GM21447 (cell line): Measurements from ENCODE around the gene LIN28A.

Experiments used
- ATAC-seq: cut with Tn5 transposase; IDR thresholded peaks from one replicate; pipeline ENCODE4 v1.9.1; 2021; ENCODE audit not compliant: unreplicated experiment

LIN28A gene

DNA sequence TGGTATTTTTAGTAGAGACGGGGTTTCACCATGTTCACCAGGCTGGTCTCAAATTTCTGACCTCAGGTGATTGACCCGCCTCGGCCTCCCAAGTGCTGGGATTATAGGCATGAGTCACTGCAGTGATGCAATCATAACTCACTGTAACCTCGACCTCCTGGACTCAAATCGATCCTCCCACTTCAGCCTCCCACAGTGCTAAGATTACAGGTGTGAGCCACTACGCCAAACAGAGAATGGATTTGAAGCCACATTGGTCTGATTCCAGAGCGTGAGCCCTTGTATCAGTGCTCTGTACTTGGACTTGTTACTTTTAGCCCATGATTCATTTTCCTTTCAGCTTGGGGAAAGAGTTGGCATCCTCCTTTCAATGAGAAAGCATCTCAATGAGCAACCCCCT is 23.2 kb upstream of the LIN28A start:
- ATAC-seq = no peak

DNA sequence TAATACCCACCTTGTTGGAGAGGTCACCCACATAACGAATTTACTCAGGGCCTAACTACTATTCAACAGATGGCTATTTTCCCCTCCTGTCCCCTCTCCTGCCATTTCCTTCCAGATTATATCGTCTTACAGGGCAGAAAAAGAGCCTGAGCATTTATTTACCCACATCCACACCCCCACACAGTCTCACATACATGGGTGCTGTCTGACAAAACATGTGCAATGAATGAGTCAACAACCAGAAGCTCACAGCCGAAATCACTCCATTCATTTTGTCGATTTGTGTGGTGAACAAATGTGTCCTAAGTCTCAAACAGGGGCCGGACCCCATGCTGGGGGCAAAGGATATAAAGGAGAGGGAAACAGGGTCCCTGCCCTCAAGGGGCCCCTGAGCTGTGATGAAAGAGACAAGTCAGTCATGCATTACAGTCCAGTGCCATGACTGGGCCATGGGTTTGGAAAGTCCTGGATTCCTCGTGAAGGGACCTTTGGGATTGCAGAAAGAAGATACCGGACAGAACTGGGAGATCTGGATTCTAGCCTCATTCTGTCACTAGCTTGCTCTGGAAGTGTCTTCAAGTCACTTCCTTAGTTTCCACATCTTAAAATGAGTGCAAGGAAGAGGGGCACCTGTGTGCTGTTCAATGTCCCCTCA is 21.7 kb upstream of the LIN28A start:
- no peak for ATAC-seq

DNA sequence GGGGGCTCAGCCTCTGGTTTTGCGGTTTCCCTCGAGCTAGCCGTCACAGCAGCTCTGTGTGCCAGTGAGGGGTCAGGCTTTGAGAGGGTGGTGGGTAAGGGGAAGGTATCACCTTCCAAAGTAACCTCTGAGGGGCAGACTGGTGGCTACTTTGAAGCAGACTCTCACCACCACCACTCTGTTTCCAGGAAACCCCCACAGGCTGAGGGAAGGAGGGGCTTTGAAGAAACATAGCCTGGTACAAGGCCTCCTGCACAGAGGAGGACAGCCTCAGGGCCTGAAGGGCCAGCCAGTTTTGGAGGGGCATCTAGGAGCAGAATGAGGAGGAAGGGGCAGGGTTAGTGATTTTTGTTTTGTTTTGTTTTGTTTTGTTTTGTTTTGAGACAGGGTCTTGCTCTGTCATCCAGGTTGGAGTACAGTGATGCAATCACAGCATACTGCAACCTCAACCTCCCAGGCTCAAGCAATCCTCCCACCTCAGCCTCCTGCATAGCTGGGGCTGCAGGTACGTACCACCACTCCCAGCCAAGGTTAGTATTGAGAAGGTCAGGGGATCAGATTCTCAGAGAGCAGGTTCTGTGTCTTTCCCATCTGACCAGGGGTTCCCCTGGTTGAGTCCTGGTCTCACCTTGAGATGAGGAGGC is 20.9 kb upstream of the LIN28A start:
- no peak for ATAC-seq

DNA sequence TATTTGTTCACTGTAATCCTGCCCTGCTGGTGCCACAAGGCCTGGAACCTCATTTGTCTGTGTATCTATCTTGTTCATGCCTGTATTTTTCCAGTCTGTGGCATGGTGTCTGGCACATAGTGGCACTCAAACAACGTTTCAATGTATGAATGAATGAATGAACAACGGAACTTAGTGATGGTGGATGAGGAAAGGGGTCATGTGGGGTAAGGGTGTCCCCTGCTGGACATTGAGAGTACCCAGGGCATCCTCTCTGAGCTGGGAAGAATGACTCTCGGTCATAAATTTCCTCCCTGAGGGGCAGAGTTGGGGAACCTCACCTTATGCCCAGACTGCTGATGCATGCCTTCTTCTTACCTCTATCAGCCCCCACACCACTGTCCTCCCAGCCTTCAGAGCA is 19.2 kb upstream of the LIN28A start:
- no peak for ATAC-seq

DNA sequence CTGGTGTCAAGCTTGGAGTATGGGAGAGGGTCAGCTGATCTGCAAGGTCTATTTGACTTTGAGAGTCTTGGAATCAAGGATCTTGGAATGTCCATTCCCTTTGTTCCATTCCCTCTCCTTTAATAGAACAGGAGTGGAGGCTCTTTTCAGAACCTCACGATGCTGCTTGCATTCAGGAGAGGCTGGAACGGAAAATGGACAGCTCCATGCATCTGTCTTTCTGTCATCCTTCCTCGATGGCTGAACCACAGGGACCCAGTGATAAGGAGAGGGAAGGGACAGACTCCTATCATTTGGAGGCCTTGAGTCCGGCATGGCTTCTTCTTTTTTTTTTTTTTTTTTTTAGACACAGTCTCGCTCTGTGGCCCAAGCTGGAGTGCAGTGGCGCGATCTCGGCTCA is 14.9 kb upstream of the LIN28A start:
- no peak for ATAC-seq

DNA sequence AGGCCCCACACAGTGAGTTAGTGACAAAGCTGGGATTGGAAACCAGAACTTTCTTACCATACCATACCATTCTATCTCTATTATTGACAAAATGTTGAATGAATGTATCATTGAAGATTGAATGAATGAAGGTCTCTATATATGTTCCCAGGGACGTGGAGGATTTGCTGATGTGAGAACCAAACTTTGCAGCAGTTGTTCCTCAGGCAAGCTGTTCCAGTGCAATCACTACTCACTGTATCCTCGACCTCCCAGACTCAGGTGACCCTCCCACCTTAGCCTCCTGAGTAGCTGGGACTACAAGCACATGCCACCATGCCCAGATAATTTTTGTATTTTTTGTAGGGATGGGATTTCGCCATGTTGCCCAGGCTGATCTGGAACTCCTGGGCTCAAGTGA is 11.6 kb upstream of the LIN28A start:
- no peak for ATAC-seq

DNA sequence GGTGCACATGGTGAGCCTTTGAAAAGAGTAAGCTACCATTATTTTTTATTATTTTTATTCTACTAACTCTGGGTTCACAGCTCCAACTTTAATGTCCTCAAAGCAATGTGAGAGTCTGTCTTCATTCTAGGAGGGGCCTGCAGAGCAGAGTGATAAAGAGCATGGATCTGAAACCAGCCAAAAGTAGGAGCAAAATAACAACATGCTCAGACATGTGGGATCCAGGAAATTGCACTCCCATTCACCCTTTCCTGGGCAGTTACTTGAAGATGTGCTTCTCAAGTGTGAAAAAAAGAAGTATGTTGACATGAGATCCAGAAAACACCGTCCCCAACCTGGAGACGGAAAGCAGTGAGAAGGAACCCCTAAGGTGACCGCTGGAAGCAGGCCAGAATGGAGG is 8.7 kb upstream of the LIN28A start:
- no peak for ATAC-seq

DNA sequence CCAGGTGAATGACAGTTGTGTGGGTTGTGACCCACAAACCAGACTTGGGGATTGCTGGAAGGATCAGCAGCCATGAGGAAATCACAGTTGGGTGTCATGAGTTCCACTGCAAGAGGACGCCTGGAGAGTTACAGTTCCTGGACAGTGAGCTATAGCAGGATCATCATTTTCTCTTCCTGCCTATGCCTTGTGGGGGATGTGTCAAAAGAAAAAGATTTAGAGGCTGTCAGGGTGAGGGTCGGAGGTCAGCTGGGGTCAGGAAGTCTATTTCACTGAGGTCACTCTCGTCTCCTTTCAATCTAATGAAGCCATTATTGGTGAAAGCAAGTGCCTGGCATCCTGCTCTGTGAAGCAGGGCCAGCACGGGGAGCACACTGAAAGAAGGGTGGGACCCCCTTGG is 7.0 kb upstream of the LIN28A start:
- no peak for ATAC-seq

DNA sequence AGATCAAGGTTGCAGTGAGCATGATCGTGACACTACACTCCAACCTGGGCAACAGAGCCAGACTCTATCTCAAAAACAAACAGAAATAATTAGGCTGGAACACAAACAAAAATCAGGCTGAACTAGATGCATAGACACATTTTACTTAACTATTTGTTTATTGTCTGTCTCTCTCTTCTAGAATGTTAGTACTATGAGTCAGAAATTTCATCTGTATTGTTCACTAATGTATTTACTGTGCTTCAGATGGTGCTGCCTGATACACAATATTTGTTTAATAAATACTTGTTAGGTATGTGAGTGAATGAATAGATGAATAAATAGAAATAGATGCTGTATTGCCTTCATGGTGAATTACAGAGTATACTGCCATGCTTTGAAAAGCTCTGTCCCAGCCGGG is 6.0 kb upstream of the LIN28A start:
- ATAC-seq = no peak

DNA sequence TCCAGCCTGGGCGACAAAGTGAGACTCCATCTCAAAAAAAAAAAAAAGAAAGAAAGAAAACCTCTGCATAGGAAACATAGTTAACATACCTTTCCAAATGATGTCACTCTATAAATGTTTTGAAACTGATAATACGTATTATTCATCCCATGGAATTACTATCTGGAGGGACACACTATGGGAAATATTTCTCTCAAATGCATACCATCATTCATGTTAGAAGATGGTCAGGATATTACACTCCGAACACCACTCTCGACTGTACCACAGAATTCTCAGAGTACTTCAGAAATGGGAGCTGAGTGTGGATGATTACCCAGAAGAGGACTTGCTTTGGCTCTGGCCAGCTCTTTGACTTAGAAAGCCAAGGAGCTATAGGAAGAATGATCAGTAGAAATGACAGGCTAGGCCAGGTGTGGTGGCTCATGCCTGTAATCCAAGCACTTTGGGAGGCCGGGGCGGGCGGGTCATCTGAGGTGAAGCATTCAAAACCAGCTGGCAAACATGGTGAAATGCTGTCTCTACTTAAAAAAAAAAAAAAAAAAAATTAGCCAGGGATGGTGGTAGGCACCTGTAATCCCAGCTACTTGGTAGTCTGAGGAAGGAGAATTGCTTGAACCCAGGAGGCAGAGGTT is 5.2 kb upstream of the LIN28A start:
- no peak for ATAC-seq

DNA sequence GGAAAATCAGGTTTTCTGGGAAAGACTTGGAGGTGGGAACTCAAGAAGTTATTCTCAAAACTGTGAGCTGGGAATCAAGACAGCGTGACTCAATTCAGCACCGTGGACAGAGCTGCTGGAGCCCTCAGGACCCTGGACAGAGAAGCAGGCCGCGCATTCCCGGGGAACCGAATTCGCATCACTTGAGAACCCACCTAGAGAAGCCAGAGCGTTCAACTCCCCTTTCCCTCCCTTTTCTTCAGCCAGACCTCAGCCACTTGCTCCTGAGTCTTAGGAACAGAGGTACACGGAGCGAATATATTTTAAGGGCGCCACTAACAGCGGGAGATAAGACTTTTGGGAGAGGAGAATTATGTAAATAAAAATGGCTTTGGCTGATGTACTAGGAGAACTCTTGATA is 2.0 kb upstream of the LIN28A start:
- no peak for ATAC-seq

DNA sequence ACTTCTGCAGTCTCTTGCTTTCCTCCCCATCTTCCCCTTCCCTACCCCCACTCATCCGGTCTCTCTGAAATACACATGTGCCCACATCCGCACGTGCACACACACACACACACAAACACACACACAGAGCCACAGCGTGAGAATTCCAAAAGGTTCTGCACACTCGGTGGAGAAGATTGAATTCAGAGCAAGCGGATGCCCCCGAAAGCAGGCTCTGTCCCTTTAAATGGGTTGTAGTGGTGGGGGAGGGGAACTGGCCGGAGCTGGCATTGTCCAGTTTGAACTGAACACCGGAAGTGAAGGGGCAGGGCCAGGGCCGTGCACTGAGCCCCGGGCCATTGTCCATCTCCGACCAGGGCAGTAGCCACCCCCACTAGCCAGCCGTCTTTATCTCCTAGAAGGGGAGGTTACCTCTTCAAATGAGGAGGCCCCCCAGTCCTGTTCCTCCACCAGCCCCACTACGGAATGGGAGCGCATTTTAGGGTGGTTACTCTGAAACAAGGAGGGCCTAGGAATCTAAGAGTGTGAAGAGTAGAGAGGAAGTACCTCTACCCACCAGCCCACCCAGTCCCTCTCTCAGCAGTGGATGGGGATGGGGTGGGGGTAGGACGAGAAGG is 1.3 kb upstream of the LIN28A start:
- ATAC-seq = no peak

DNA sequence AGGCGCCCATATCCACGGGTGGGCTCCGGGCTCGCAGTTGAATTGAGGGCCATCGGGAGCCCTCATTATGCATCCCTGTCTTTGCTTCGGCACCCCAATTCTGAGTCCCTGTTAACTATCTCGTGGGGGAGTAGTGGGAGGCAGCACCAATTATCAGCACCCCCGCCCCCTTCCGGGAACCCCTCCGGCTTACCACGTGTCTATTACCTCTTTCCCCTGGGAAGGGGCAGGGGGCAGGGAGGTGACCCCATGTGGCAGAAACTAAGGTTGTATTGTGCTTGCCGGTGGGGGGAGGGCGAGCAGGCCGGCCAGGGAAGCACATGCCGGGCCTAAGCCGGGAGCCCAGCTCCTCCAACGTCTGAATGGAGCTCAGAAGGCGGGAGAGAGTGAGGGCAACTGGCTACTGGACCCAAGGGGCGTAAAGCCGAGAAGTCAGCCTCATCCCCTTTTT is 1.0 kb downstream of the LIN28A start:
- ATAC-seq = no peak

DNA sequence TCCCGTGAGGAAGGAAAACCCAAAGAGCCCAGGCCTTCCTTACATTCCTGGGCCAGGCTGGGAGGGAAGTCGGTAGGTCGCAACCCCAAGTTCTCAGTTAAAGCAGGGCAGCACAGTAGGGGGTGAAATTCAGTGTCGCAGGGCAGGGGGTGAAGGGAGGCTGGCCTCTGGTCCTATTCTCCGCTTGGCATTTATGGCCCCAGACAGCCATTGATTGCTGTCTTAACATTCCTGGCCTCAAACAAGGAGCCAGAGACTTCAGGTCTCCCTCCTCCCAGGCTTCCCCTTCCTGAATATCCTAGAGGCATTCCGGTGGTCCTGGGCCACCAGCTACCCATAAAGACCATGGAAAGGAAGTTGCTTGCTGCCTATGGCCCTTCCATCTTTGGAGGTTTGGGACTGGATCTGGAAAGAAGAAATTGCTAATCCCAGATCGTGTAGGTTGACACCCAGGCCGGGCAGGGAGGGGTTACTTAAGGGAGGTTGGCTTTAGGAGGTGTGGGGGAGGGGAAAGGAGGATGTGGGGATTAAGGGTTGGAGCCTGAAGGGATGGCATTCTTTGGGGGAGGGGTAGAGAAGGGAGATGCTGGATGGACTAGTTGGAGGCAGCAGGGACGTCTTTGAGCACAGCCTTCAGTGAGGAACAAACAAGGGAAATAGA is 1.7 kb downstream of the LIN28A start:
- ATAC-seq = no peak

DNA sequence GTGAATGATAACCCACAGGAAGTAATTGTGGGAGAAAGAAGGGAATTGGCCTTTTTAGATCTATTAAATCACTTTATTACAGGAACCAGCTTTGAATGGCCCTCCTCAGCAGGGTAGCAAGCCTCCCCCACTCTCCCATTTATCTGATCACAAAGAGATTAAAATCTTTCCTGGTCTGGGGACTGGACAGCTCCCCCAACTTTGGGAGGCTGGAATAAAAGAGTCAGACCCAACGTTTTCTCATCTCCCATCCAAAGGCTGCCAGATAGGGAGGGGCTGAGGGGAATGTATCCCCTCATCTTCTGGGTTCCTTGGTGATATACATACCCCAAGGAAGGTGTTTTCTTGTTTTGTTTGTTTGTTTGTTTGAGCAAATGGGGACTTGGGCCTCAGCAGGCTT is 2.4 kb downstream of the LIN28A start:
- no peak for ATAC-seq

DNA sequence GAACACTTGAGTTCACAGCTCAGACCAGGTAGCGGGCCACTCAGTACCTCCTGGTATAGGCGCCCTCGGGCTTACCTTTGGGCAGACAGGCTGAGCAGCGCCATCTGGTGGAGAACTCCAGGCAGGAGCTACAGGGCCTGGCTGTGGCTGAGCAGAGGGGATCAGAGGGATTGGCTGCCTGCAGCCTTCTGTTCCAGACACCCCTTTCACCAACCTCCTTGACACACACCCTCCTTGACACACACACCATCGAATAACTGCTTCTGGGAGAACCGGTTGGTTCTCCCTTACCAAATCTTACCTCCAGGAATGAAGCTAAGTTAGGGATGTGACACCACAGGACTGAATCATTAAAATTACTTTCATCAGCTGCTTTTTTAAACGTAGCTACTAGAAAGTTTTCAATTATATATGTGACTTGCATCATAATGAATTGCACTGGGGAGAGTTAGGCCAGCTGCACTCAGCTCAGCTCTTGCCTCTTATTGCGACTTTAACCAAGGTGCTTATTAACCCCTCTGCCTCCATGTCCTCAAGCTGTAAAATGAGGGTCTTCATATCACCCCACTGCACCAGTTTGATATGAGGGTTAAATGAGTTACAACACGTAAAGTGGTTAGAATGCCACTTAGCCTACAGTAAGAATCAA is 6.6 kb downstream of the LIN28A start:
- ATAC-seq = no peak

DNA sequence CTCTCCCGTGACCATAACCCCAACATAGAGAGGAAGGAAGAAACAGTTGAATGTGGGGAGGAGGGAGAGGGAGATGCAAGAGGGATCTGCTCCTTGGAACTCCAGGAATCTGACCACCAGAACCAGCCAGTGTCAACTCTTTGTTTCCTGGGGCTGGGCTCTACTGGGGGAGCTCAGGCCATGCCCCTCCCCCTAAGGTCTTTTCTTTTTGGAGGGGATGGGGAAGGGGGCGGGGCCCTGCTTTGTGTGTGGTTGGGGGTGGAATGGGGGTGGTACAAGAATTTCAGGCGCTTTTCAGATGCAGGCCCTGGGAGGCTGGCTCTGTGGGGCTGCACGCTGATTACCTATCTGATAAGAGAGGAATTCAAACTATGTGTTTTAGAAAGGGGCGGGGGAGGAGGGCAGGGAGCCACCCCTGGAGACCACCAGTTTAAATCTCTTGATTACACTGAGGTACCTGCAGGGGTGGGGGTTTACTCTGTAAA is 8.3 kb downstream of the LIN28A start:
- ATAC-seq = no peak

DNA sequence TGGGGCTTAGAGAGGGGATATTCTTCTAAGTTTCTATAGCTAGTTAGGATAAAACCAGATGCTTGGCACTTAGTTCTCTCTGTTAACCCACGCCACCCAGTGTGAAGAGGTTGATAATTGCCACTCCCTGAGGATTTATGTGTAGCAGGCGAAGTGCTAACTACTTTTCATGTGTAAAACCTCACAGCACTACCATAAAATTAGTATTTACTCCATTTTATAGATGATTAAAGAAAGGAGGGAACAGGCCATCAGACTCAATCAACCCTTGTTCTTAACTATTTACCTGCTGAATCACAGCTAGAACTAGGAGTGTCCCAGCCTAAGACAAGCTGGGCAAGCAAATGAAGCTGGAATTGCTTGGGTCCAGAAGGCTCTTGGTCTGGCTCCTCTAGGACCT is 8.9 kb downstream of the LIN28A start:
- ATAC-seq = no peak

DNA sequence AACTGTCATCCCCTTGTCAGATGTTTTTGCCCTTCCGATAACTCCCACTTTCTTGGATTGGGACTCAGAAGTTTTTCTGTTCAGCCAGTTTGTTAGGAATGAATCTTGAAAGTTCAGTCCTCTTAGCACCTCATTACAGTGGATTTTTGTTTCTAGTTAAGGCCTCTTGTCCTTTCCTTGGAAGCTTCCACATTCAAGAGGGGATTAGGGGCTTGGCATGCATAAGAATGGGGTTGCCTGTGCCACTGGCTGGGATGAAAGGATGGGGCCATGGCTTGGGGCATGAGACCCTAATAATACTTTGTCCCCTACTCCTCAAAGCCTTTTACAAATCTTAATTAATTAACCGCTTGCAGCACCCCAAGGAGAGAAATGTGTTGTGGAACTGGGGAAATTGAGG is 19.1 kb downstream of the LIN28A start:
- no peak for ATAC-seq

DNA sequence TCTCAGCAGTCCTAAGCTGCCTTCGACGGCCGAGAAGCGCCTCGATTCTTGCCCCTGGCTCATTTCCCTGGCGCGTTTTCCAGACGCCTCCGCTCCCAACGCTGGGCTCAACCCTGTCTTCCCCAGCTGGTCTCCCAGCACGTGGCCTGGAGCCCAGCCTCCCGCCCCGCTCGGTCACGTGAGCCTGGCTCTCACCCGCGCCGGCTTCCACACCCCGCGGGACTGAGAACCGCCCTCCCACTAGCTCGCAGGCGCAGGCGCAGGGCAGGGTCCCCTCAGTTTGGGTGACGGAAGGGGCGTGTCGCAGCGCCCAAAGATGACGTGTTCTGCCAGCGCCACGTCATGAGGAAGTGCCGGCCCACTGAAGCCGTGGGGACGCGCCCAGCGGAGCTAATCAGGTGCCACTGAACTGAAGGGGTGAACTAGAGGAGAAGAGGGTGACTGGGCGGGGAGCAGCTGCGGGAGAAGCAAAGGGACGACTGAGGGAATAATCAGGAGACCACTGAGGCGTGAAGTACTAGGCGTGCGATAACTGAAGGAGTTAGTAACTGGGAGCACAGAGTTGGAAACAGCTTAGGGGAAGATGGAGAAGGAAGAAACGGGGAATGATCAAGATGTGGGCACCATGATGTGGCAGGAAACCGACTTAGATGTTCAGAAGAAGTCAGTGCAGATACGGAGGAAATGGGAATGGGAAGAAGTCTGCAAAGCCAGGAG is 21.5 kb downstream of the LIN28A start, which contains the start of gene DHDDS:
TSS of gene DHDDS (plus strand) at position 343 of the 717 bp plus-strand sequence. CDS start 625 bp downstream, outside the sequence.
- peak; percentile 95 for ATAC-seq
